ENCODE measurements around the gene NTN1.

Gene NTN1

GRCh38 chr17:9272501-9273200 is 251.3 kb downstream of the NTN1 start:
- no peak overlapping the region for H3K4me3 ChIP-seq (ENCODE audit: low read length)
- no peak for DNase-seq (ENCODE audit: low read depth, low spot score)

- no peak overlapping the region for H3K4me3 ChIP-seq (ENCODE audit: low read length)
- DNase-seq (ENCODE audit: low read depth, low spot score): no peak
Measured at GRCh38 chr17:9273428-9274391, 252.4 kb downstream of the NTN1 start.

- no peak for DNase-seq (ENCODE audit: low read depth, low spot score)
Measured at GRCh38 chr17:9274973-9275372, 253.7 kb downstream of the NTN1 start.

GRCh38 chr17:9279893-9280292 is 258.6 kb downstream of the NTN1 start:
- DNase-seq (ENCODE audit: low read depth, low spot score): no peak
- no peak overlapping the region for H3K4me3 ChIP-seq (ENCODE audit: low read length)

More at GRCh38 chr17:9274973-9275372, 253.7 kb downstream of the NTN1 start:
- no peak overlapping the region for H3K4me3 ChIP-seq (ENCODE audit: low read length)

GRCh38 chr17:9283909-9284308 is 262.6 kb downstream of the NTN1 start:
- no peak for DNase-seq (ENCODE audit: low read depth, low spot score)
- no peak overlapping the region for H3K4me3 ChIP-seq (ENCODE audit: low read length)

GRCh38 chr17:9284884-9285283 is 263.6 kb downstream of the NTN1 start:
- DNase-seq (ENCODE audit: low read depth, low spot score): no peak
- H3K4me3 ChIP-seq (ENCODE audit: low read length): no peak overlapping the region

- H3K4me3 ChIP-seq (ENCODE audit: low read length): no peak overlapping the region
- DNase-seq (ENCODE audit: low read depth, low spot score): no peak
Measured at GRCh38 chr17:9285602-9286427, 264.5 kb downstream of the NTN1 start.

GRCh38 chr17:9286434-9286833 is 265.1 kb downstream of the NTN1 start:
- no peak for DNase-seq (ENCODE audit: low read depth, low spot score)
- no peak overlapping the region for H3K4me3 ChIP-seq (ENCODE audit: low read length)

- no peak overlapping the region for H3K4me3 ChIP-seq (ENCODE audit: low read length)
- DNase-seq (ENCODE audit: low read depth, low spot score): no peak
Measured at GRCh38 chr17:9287306-9287705, 266.0 kb downstream of the NTN1 start.

- no peak overlapping the region for H3K4me3 ChIP-seq (ENCODE audit: low read length)
- no peak for DNase-seq (ENCODE audit: low read depth, low spot score)
Measured at GRCh38 chr17:9290226-9290613, 268.9 kb downstream of the NTN1 start.

GRCh38 chr17:9291912-9292560 is 270.7 kb downstream of the NTN1 start:
- H3K4me3 ChIP-seq (ENCODE audit: low read length): no peak overlapping the region
- DNase-seq (ENCODE audit: low read depth, low spot score): peak; percentile 11

GRCh38 chr17:9292561-9292941 is 271.2 kb downstream of the NTN1 start:
- H3K4me3 ChIP-seq (ENCODE audit: low read length): no peak overlapping the region
- DNase-seq (ENCODE audit: low read depth, low spot score): no peak
